HG02571 (cell line): ENCODE data around the gene KLK8.
"Not testable (repeated sequence)": the region's sequence is repeated elsewhere in the genome, so short reads cannot be mapped to it uniquely, and the experiment has no call there.

Experiments used
- ATAC-seq: cut with Tn5 transposase; IDR thresholded peaks from one replicate; pipeline ENCODE4 v1.9.1; 2021; ENCODE audit warnings: mild to moderate bottlenecking, moderate library complexity; ENCODE audit not compliant: unreplicated experiment

The KLK8 gene

DNA sequence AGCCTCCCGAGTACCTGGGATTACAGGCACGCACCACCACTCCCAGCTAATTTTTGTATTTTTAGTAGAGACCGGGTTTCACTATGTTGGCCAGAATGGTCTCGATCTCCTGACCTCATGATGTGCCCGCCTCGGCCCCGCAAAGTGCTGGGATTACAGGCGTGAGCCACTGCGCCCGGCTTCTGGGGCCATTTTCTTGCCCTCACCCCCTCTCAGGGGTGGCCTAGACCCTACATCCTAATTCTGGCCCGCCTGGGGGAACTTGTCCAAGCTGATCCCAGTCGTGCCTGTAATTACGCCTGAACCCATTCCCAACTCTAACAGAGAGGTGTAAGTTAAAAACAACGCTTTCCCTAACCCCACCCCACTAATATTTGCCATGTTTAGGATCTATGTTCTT is 17.0 kb downstream of the KLK8 start:
- ATAC-seq = not testable (repeated sequence)

DNA sequence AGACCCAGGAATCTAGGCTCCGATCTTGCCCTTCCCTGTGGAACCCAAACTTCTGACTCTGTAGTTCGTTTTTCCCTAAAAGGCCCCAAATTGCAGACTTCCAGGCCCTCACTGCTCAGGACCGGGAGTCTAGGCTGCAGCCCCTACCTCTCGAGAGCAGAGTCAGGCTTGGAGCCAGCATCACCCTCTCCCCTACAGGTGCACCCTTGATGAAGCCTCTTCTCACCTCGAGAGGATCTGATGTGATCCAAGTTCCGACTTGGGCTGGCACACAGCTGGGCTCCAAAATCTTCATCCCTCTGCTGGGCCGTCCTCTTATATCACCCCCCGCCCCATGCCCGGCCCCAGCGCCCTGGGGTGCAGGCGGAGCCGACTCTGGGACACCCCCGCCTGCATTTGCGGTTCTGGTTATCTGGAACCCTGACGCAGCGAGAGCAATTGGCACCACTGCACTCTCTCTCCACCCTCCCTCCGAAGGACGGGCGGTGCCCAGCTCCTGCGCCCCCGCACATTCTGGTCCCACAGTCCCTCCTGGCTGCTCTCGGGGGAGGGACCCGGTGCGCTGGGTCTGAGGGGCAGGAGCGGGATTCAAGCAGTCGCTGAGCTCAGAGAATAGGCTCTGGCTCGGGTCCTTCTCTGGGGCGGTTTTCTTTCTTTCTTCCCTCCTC is 17.6 kb downstream of the KLK8 start, which contains the start of gene KLK7:
Gene KLK7, minus strand, starts transcription at position 293 of the 668 bp plus-strand sequence. CDS start 1,518 bp downstream, outside the sequence.
- no peak for ATAC-seq

DNA sequence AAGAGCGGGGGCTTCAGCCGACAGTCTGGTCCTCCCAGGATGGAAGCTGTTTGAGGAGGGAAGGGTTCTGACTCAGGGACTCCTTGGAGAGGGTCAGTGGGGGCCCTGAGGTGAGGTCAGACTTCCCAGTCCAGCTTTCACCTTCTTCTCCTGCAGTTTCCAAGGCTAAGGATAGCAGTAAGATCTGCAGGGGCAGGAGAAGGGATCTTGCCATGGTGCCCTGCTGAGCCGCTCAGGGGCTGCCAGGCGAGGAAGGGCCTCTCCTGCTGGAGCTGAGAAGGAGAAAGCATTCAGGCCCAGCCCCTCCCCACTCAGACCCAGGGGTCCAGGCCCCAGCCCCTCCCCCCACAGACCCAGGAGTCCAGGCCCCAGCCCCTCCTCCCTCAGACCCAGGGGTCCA is 19.2 kb downstream of the KLK8 start:
- no peak for ATAC-seq

GRCh38 chr19:50981587-50982146 is 19.7 kb downstream of the KLK8 start:
- no peak for ATAC-seq

DNA sequence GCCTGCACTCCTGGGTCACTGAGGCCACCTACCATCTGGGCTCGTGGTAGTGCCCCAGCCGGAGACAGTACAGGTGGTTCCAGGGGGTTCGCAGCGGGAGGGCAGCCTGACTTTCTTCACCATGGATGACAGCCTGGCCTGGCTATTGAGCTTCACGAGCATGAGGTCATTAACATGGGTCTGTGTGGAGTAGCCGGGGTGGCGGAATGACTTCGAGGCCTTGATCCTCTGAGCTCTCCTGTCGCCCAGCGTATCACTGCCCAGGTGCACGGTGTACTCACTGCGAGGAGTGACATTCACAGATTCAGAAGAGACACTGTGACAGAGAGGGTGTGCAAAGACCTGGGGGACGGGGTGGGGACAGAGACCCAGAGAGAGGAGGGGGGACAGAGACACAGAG is 21.2 kb downstream of the KLK8 start:
- ATAC-seq = no peak

- no peak for ATAC-seq
Observed at GRCh38 chr19:50979758-50980157, 21.6 kb downstream of the KLK8 start.

- no peak for ATAC-seq
Observed at GRCh38 chr19:50978772-50979390, 22.5 kb downstream of the KLK8 start.

GRCh38 chr19:50977626-50978025 is 23.8 kb downstream of the KLK8 start:
- ATAC-seq = no peak

DNA sequence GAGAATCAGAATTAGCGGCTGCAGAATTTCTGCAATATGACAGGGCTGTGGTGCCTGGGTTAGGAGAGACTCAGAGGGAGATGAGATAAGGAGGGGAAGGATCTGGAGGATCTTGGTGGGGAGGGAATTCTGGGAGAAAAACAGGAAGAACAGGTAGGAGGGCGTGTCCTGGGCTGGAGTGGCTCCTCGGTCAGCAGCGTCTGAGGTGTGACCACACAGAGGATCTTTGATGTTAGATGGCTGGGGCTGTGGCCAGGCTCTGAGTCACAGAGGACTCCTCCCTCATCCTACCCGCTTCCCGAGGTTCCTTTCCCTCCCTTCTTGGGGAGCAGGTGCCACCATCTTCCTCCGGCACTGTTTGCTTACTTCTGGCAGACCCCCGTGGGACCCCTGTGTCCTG is 25.6 kb downstream of the KLK8 start:
- ATAC-seq = no peak

DNA sequence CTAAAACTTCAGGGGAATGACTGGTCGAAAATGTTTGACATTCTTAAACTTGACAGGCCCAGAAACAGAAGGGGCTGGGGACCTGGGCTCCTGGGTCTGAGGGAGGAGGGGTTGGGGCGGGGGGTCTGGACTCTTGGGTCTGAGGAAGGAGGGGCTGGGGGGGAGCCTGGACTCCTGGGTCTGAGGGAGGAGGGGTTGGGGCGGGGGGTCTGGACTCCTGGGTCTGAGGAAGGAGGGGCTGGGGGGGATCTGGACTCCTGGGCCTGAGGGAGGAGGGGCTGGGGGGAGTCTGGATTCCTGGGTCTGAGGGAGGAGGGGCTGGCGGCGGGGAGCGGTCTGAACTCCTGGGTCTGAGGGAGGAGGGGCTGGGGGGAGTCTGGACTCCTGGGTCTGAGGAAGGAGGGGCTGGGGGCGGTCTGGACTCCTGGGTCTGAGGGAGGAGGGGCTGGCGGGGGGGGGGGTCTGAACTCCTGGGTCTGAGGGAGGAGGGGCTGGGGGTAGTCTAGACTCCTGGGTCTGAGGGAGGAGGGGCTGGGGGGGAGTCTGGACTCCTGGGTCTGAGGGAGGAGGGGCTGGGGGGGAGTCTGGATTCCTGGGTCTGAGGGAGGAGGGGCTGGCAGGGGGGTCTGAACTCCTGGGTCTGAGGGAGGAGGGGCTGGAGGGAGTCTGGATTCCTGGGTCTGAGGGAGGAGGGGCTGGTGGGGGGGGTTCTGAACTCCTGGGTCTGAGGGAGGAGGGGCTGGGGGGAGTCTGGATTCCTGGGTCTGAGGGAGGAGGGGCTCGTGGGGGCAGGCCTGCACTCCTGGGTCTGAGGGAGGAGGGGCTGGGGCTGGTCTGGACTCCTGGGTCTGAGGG is 26.5 kb downstream of the KLK8 start:
- ATAC-seq = no peak

DNA sequence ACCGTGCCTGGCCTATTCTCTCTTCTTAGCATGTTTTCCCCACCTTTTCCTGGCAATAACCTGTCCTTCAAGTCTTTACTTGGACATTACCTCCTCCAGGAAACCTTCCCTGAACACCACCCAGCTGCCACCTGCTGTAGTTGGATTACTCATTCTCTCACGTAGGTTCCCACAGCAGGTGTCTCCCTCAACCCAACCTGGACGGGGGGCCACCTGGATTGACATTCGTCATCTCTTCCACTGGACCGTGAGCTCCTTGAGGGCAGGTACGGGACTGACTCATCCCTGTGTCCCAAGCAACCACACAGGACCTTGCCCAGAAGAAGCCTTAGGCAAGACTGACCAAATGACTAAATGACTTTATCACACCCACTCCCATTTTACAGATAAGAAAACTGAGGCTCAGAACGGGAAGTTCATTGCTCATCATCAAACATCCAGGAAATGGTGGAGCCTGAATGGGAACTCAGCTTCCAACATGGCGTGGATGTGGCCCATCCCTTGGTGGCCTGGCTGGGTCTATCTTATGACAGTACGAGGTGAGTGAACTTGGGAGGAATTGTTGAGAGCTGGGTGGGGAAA is 28.5 kb downstream of the KLK8 start:
- ATAC-seq = no peak

- not testable (repeated sequence) for ATAC-seq
Observed at GRCh38 chr19:50969810-50970209, 31.6 kb downstream of the KLK8 start.

GRCh38 chr19:50969413-50969760 is 32.0 kb downstream of the KLK8 start, which contains the start of gene KLK6:
Gene KLK6, minus strand, starts transcription at chr19:50969591. Its CDS starts 1,487 bp downstream, at chr19:50968104.
- ATAC-seq = no peak

- no peak for ATAC-seq
Observed at GRCh38 chr19:50968716-50969412, 32.5 kb downstream of the KLK8 start.

GRCh38 chr19:50967929-50968715 is 33.3 kb downstream of the KLK8 start:
- no peak for ATAC-seq

DNA sequence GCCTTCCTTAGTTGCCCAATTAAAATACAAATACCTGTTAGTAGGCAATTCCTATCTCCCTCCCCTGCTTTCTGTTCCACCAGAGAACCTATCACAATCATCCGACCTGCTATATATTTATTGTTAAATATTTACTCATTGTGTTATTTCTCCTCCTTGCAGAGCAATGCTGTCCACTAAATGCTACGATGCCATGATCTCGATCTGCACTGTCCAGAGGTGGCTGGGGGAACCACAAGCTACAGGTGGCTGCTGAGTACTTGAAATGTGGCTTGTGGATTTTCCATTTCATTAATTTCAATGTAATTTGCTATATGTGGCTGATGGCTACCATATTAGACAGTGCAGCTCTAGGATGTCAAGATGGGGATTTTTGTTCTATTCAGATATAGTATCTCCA is 37.1 kb downstream of the KLK8 start:
- no peak for ATAC-seq

- ATAC-seq = no peak
Observed at GRCh38 chr19:50963381-50963780, 38.0 kb downstream of the KLK8 start.

GRCh38 chr19:50962245-50962644 is 39.2 kb downstream of the KLK8 start:
- ATAC-seq = no peak

DNA sequence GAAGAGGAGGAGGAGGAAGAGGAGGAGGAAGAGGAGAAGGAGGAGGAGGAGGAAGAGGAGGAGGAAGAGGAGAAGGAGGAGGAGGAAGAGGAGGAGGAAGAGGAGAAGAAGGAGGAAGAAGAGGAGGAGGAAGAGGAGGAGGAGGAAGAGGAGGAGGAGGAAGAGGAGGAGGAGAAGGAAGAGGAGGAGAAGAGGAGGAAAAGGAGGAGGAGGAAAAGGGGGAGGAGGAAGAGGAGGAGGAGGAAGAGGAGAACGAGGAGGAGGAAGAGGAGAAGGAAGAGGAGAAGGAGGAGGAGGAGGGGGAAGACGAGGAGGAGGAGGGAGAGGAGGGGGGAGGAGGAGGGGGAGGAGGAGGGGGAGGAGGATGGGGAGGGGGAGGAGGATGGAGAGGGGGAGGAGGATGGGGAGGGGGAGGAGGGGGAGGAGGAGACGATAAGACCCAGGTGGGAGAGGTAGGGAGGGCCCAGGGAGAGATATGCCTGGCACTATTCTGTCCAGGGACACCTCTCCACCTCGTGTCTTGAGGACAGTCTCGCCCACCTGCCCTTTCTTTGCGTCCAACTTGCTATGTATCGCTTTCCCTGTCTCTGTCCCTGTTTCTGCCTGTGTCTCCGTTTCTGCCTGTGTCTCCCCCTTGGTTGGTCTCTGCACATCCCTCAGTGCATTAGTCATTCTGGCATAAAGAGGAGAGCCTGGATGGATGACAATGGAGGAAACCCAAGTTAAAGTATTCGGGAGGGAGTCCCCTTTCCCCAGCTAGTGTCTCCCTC is 41.5 kb downstream of the KLK8 start:
- ATAC-seq = no peak
